Measurements from ENCODE around the gene ZFYVE21. TPM values are rescaled to one million over a fixed set of nuclear protein-coding genes. Genes with fewer than 3 reads are reported as not detected.

The ZFYVE21 gene
- 21.5 and 24.7 TPM in 2 replicates for total RNA-seq

- Mint-ChIP-seq H3K4me3 (peak within 1 kb of the TSS; percentile 93), H3K27ac (peak within 1 kb of the TSS; percentile 93), H3K9me3 (no peaks in the 10 kb centered on the region), H3K27me3 (ENCODE audit: insufficient read depth) (no peaks in the 10 kb centered on the region), H3K36me3 (ENCODE audit: low read depth) (peaks cover 3% of the 10 kb centered on the region), H3K4me1 (ENCODE audit: low read depth) (peaks cover 48% of the 10 kb centered on the region)
- peak; percentile 100 for DNase-seq (ENCODE audit: low spot score)
- intact Hi-C loops (cut with micrococcal nuclease) = loop anchor here (1.0 to 5.0 kb wide), 6 partner anchors 86 to 383 kb away; partner anchors contain the start of genes BAG5, COA8, EIF5 and KLC1
Measured at GRCh38 chr14:103715052-103716000, at the start of gene ZFYVE21, which contains the start of gene XRCC3. ZFYVE21 (plus strand) TSS chr14:103715810; CDS start chr14:103715842, 32 bp downstream. XRCC3 (minus strand) TSS chr14:103715451; CDS start chr14:103711087, 4,364 bp downstream.

GRCh38 chr14:103667671-103668070 lies 47.9 kb upstream of the ZFYVE21 start:
- intact Hi-C loops (cut with micrococcal nuclease) = no loop called here
- H3K4me1 Mint-ChIP-seq (ENCODE audit: low read depth) = no peaks in the 10 kb centered on the region
- H3K27me3 Mint-ChIP-seq (ENCODE audit: insufficient read depth) = no peaks in the 10 kb centered on the region
- no peaks in the 10 kb centered on the region for H3K9me3 Mint-ChIP-seq
- H3K27ac Mint-ChIP-seq = no peak overlapping the region
- no peak for DNase-seq (ENCODE audit: low spot score)
- peaks cover 27% of the 10 kb centered on the region for H3K36me3 Mint-ChIP-seq (ENCODE audit: low read depth)
- H3K4me3 Mint-ChIP-seq = no peak overlapping the region

- no peak overlapping the region for H3K4me3 Mint-ChIP-seq
- intact Hi-C loops (cut with micrococcal nuclease) = no loop called here
- H3K27ac Mint-ChIP-seq = no peak overlapping the region
- H3K9me3 Mint-ChIP-seq = no peaks in the 10 kb centered on the region
- DNase-seq (ENCODE audit: low spot score) = no peak
- peaks cover 30% of the 10 kb centered on the region for H3K36me3 Mint-ChIP-seq (ENCODE audit: low read depth)
- no peaks in the 10 kb centered on the region for H3K4me1 Mint-ChIP-seq (ENCODE audit: low read depth)
- no peaks in the 10 kb centered on the region for H3K27me3 Mint-ChIP-seq (ENCODE audit: insufficient read depth)
Measured at GRCh38 chr14:103668117-103668516, 47.5 kb upstream of the ZFYVE21 start.

GRCh38 chr14:103669370-103669769 lies 46.2 kb upstream of the ZFYVE21 start:
- Mint-ChIP-seq H3K27ac (no peak overlapping the region), H3K9me3 (no peaks in the 10 kb centered on the region), H3K36me3 (ENCODE audit: low read depth) (peaks cover 34% of the 10 kb centered on the region), H3K4me3 (no peak overlapping the region), H3K27me3 (ENCODE audit: insufficient read depth) (no peaks in the 10 kb centered on the region), H3K4me1 (ENCODE audit: low read depth) (no peaks in the 10 kb centered on the region)
- intact Hi-C loops (cut with micrococcal nuclease) = no loop called here
- DNase-seq (ENCODE audit: low spot score) = no peak

- intact Hi-C loops (cut with micrococcal nuclease) = no loop called here
- no peaks in the 10 kb centered on the region for H3K27me3 Mint-ChIP-seq (ENCODE audit: insufficient read depth)
- no peaks in the 10 kb centered on the region for H3K9me3 Mint-ChIP-seq
- peaks cover 4% of the 10 kb centered on the region for H3K4me1 Mint-ChIP-seq (ENCODE audit: low read depth)
- no peak overlapping the region for H3K4me3 Mint-ChIP-seq
- peaks cover 50% of the 10 kb centered on the region for H3K36me3 Mint-ChIP-seq (ENCODE audit: low read depth)
- H3K27ac Mint-ChIP-seq = no peak overlapping the region
- no peak for DNase-seq (ENCODE audit: low spot score)
Measured at GRCh38 chr14:103671911-103672310, 43.7 kb upstream of the ZFYVE21 start.

GRCh38 chr14:103675957-103676356 lies 39.7 kb upstream of the ZFYVE21 start:
- intact Hi-C loops (cut with micrococcal nuclease) = no loop called here
- Mint-ChIP-seq H3K27me3 (ENCODE audit: insufficient read depth) (no peaks in the 10 kb centered on the region), H3K9me3 (no peaks in the 10 kb centered on the region), H3K27ac (no peak overlapping the region), H3K4me3 (no peak overlapping the region), H3K36me3 (ENCODE audit: low read depth) (peaks cover 57% of the 10 kb centered on the region), H3K4me1 (ENCODE audit: low read depth) (peaks cover 7% of the 10 kb centered on the region)
- no peak for DNase-seq (ENCODE audit: low spot score)

GRCh38 chr14:103676881-103677675 lies 38.5 kb upstream of the ZFYVE21 start:
- Mint-ChIP-seq H3K27ac (no peak overlapping the region), H3K4me1 (ENCODE audit: low read depth) (peaks cover 7% of the 10 kb centered on the region), H3K9me3 (no peaks in the 10 kb centered on the region), H3K36me3 (ENCODE audit: low read depth) (peaks cover 51% of the 10 kb centered on the region), H3K4me3 (no peak overlapping the region), H3K27me3 (ENCODE audit: insufficient read depth) (no peaks in the 10 kb centered on the region)
- no peak for DNase-seq (ENCODE audit: low spot score)
- intact Hi-C loops (cut with micrococcal nuclease) = no loop called here

- no peaks in the 10 kb centered on the region for H3K9me3 Mint-ChIP-seq
- no peak overlapping the region for H3K4me3 Mint-ChIP-seq
- H3K27me3 Mint-ChIP-seq (ENCODE audit: insufficient read depth) = no peaks in the 10 kb centered on the region
- H3K27ac Mint-ChIP-seq = no peak overlapping the region
- intact Hi-C loops (cut with micrococcal nuclease) = loop anchor here (1.0 kb wide), 1 partner anchor 107 kb away; no protein-coding TSS in a partner anchor
- H3K4me1 Mint-ChIP-seq (ENCODE audit: low read depth) = peaks cover 7% of the 10 kb centered on the region
- no peak for DNase-seq (ENCODE audit: low spot score)
- H3K36me3 Mint-ChIP-seq (ENCODE audit: low read depth) = peaks cover 39% of the 10 kb centered on the region
Measured at GRCh38 chr14:103679351-103679750, 36.3 kb upstream of the ZFYVE21 start.

- no peaks in the 10 kb centered on the region for H3K27me3 Mint-ChIP-seq (ENCODE audit: insufficient read depth)
- H3K9me3 Mint-ChIP-seq = no peaks in the 10 kb centered on the region
- peaks cover 34% of the 10 kb centered on the region for H3K36me3 Mint-ChIP-seq (ENCODE audit: low read depth)
- H3K4me3 Mint-ChIP-seq = no peak overlapping the region
- intact Hi-C loops (cut with micrococcal nuclease) = no loop called here
- no peak for DNase-seq (ENCODE audit: low spot score)
- H3K27ac Mint-ChIP-seq = no peak overlapping the region
- peaks cover 7% of the 10 kb centered on the region for H3K4me1 Mint-ChIP-seq (ENCODE audit: low read depth)
Measured at GRCh38 chr14:103680491-103681231, 34.9 kb upstream of the ZFYVE21 start.

- Mint-ChIP-seq H3K27ac (no peak overlapping the region), H3K27me3 (ENCODE audit: insufficient read depth) (no peaks in the 10 kb centered on the region), H3K36me3 (ENCODE audit: low read depth) (peaks cover 33% of the 10 kb centered on the region), H3K4me1 (ENCODE audit: low read depth) (no peaks in the 10 kb centered on the region), H3K9me3 (no peaks in the 10 kb centered on the region), H3K4me3 (no peak overlapping the region)
- DNase-seq (ENCODE audit: low spot score) = no peak
- intact Hi-C loops (cut with micrococcal nuclease) = no loop called here
Measured at GRCh38 chr14:103683139-103683538, 32.5 kb upstream of the ZFYVE21 start.

GRCh38 chr14:103684471-103684870 lies 31.1 kb upstream of the ZFYVE21 start:
- H3K4me1 Mint-ChIP-seq (ENCODE audit: low read depth) = no peaks in the 10 kb centered on the region
- no peak overlapping the region for H3K27ac Mint-ChIP-seq
- intact Hi-C loops (cut with micrococcal nuclease) = no loop called here
- H3K4me3 Mint-ChIP-seq = no peak overlapping the region
- H3K9me3 Mint-ChIP-seq = no peaks in the 10 kb centered on the region
- H3K27me3 Mint-ChIP-seq (ENCODE audit: insufficient read depth) = no peaks in the 10 kb centered on the region
- DNase-seq (ENCODE audit: low spot score) = no peak
- peaks cover 35% of the 10 kb centered on the region for H3K36me3 Mint-ChIP-seq (ENCODE audit: low read depth)

GRCh38 chr14:103684871-103685270 lies 30.7 kb upstream of the ZFYVE21 start:
- no peaks in the 10 kb centered on the region for H3K9me3 Mint-ChIP-seq
- no peaks in the 10 kb centered on the region for H3K4me1 Mint-ChIP-seq (ENCODE audit: low read depth)
- no peak overlapping the region for H3K4me3 Mint-ChIP-seq
- no peak overlapping the region for H3K27ac Mint-ChIP-seq
- no peak for DNase-seq (ENCODE audit: low spot score)
- intact Hi-C loops (cut with micrococcal nuclease) = no loop called here
- H3K27me3 Mint-ChIP-seq (ENCODE audit: insufficient read depth) = no peaks in the 10 kb centered on the region
- H3K36me3 Mint-ChIP-seq (ENCODE audit: low read depth) = peaks cover 33% of the 10 kb centered on the region

All from activated T-helper 1 cell treated with anti-CD3 and anti-CD28 coated beads, Interleukin-12 subunit alpha, Interleukin-12 subunit beta, Interleukin-2, Interleukin-4 antibody, amounts not matched to agents 30 ng/mL and 10 ng/mL and 1 ng/mL, durations not matched to agents 14 hours and 24 hours and 36 hours (primary cell).